ENCODE data around the gene SKP1. TPM values are rescaled to one million over a fixed set of nuclear protein-coding genes. Genes with fewer than 3 reads are reported as not detected.

SKP1 gene
- total RNA-seq, 6 donors from 2014 or later, result 24.1 to 232 (median 162) TPM

- WGBS, 2 donors, result 91 to 94% methylated on average over 4 to 6 of the region's 7 CpGs
- DNase-seq (no peak), ATAC-seq (ENCODE audit: low FRiP score in 2 of 2) (no peak)
- Histone ChIP-seq H3K9me3 (no peaks in the 10 kb centered on the region), H3K27me3 (no peaks in the 10 kb centered on the region), H3K36me3 (peaks cover 0 to 40% (median 20%) of the 10 kb centered on the region in 4 donors), H3K27ac (peak overlapping the region in 3 of 4 donors; percentile 23 to 74 (median 74)), H3K4me3 (no peak overlapping the region), H3K4me1 (peaks cover 27 to 63% (median 44%) of the 10 kb centered on the region in 4 donors)
- TF ChIP-seq POLR2A (IDR thresholded peaks at IDR 0.05), result no peak
- TF ChIP-seq POLR2AphosphoS5 (IDR thresholded peaks at IDR 0.05), result no peak
- no peak for TF ChIP-seq CTCF (IDR thresholded peaks at IDR 0.05)
- TF ChIP-seq EP300 (IDR thresholded peaks at IDR 0.05), result no peak
These were observed 45.0 kb downstream of the SKP1 start for GRCh38 chr5:134131578-134132350.

- no peak for TF ChIP-seq EP300 (IDR thresholded peaks at IDR 0.05)
- TF ChIP-seq CTCF (IDR thresholded peaks at IDR 0.05), result no peak
- no peak for TF ChIP-seq POLR2A (IDR thresholded peaks at IDR 0.05)
- TF ChIP-seq POLR2AphosphoS5 (IDR thresholded peaks at IDR 0.05), result no peak
- Histone ChIP-seq H3K4me1 (peaks cover 30 to 66% (median 48%) of the 10 kb centered on the region in 4 donors), H3K9me3 (no peaks in the 10 kb centered on the region), H3K27ac (peak overlapping the region in 3 of 4 donors; percentile 23 to 74 (median 74)), H3K27me3 (no peaks in the 10 kb centered on the region), H3K36me3 (peaks cover 0 to 34% (median 14%) of the 10 kb centered on the region in 4 donors), H3K4me3 (no peak overlapping the region)
- ATAC-seq (ENCODE audit: low FRiP score in 2 of 2), result no peak
- WGBS, 2 donors, result 68 to 87% methylated on average over 3 of the region's 3 CpGs
- no peak for DNase-seq
These were observed 45.6 kb downstream of the SKP1 start for GRCh38 chr5:134131165-134131564.

- Histone ChIP-seq H3K9me3 (no peaks in the 10 kb centered on the region), H3K4me3 (no peak overlapping the region), H3K27me3 (no peaks in the 10 kb centered on the region), H3K27ac (peak overlapping the region in 3 of 4 donors; percentile 4 to 74 (median 74)), H3K36me3 (peaks cover 0 to 32% (median 11%) of the 10 kb centered on the region in 4 donors), H3K4me1 (peaks cover 37 to 74% (median 56%) of the 10 kb centered on the region in 4 donors)
- WGBS, 2 donors, result 83 to 96% methylated on average over 2 to 8 of the region's 8 CpGs
- ATAC-seq (ENCODE audit: low FRiP score in 2 of 2), result no peak
- TF ChIP-seq EP300 (IDR thresholded peaks at IDR 0.05) (no peak), POLR2AphosphoS5 (IDR thresholded peaks at IDR 0.05) (no peak), CTCF (IDR thresholded peaks at IDR 0.05) (no peak), POLR2A (IDR thresholded peaks at IDR 0.05) (no peak)
- no peak for DNase-seq
These were observed 46.4 kb downstream of the SKP1 start for GRCh38 chr5:134130239-134130945.

DNA sequence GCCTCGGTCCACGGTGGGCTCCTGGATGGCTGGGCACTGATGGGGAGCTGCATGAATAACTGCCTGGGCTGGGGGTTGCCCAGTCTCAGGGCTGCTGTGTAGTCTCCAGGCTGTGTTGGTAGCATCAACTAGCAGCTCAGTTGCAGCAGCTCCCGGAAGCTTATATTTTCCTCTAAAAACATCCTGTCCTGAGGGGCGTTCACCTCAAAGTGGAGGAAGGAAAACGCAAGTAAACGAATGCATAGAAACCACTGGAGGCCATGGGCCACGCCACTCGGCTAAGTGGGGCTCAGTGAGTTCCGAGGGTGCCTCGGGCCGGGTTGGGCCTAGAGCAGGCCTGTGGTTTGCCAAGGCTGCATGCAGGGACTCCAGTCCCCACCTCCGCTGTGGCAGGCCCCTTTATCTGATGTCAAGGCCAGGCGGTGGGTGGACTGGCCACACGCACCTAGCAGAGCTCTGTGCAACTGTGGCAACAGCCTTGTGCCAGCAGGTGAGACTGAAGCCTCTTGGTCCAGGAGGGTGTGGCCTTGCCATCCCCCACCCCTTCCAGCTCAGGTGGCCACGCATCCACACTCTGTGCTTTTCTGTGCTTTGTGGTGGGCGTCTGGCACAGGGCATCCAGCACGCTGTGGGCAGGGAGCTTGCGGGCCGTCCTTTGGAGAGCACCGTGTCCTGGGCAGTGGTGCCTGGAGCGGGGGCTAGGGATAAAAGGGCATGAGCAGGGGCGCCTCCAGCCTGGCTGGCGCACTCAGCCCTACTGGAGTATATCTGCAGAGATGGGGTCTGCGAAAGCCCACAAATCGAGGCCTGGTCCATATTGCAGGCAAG lies 47.1 kb downstream of the SKP1 start:
- DNase-seq (peak in 1 of 2 donors; percentile 72), ATAC-seq (ENCODE audit: low FRiP score in 2 of 2) (no peak)
- Histone ChIP-seq H3K27ac (peak overlapping the region; percentile 29 to 74 (median 55)), H3K27me3 (no peaks in the 10 kb centered on the region), H3K36me3 (peaks cover 0 to 25% (median 8%) of the 10 kb centered on the region in 4 donors), H3K9me3 (no peaks in the 10 kb centered on the region), H3K4me1 (peaks cover 41 to 81% (median 62%) of the 10 kb centered on the region in 4 donors), H3K4me3 (no peak overlapping the region)
- TF ChIP-seq POLR2A (IDR thresholded peaks at IDR 0.05) (no peak), POLR2AphosphoS5 (IDR thresholded peaks at IDR 0.05) (no peak), CTCF (IDR thresholded peaks at IDR 0.05) (no peak), EP300 (IDR thresholded peaks at IDR 0.05) (no peak)
- 66 to 76% methylated on average over 9 to 25 of the region's 25 CpGs for WGBS, 2 donors
